Measurements from ENCODE around the gene ADAMTSL1. TPM values are rescaled to one million over a fixed set of nuclear protein-coding genes. Genes with fewer than 3 reads are reported as not detected.

Gene ADAMTSL1
- total RNA-seq, 2 donors from 2014 or later, result 3.4 to 3.8 TPM

- Histone ChIP-seq H3K36me3 (no peaks in the 10 kb centered on the region), H3K9me3 (no peaks in the 10 kb centered on the region), H3K4me1 (no peaks in the 10 kb centered on the region), H3K27me3 (no peaks in the 10 kb centered on the region), H3K27ac (no peak overlapping the region), H3K4me3 (no peak overlapping the region)
- no peak for TF ChIP-seq CTCF (IDR thresholded peaks at IDR 0.05)
- DNase-seq (ENCODE audit: low spot score), result no peak
These were observed 247.5 kb downstream of the ADAMTSL1 start for GRCh38 chr9:18721267-18721994.

- Histone ChIP-seq H3K4me1 (no peaks in the 10 kb centered on the region), H3K27me3 (no peaks in the 10 kb centered on the region)
- TF ChIP-seq CTCF (IDR thresholded peaks at IDR 0.05), result no peak
These were observed 248.0 kb downstream of the ADAMTSL1 start for GRCh38 chr9:18721995-18722310.

GRCh38 chr9:18722882-18723281, 248.9 kb downstream of the ADAMTSL1 start:
- Histone ChIP-seq H3K4me1 (no peaks in the 10 kb centered on the region), H3K27ac (no peak overlapping the region), H3K36me3 (no peaks in the 10 kb centered on the region), H3K27me3 (no peaks in the 10 kb centered on the region), H3K4me3 (no peak overlapping the region), H3K9me3 (no peaks in the 10 kb centered on the region)
- no peak for DNase-seq (ENCODE audit: low spot score)
- no peak for TF ChIP-seq CTCF (IDR thresholded peaks at IDR 0.05)

More at GRCh38 chr9:18721995-18722310, 248.0 kb downstream of the ADAMTSL1 start:
- no peak for DNase-seq (ENCODE audit: low spot score)
- H3K4me3 ChIP-seq, result no peak overlapping the region
- H3K27ac ChIP-seq, result no peak overlapping the region
- H3K9me3 ChIP-seq, result no peaks in the 10 kb centered on the region
- H3K36me3 ChIP-seq, result no peaks in the 10 kb centered on the region

- no peak overlapping the region for H3K4me3 ChIP-seq
- H3K27me3 ChIP-seq, result no peaks in the 10 kb centered on the region
- H3K36me3 ChIP-seq, result no peaks in the 10 kb centered on the region
- TF ChIP-seq CTCF (IDR thresholded peaks at IDR 0.05), result no peak
- H3K27ac ChIP-seq, result no peak overlapping the region
- no peaks in the 10 kb centered on the region for H3K4me1 ChIP-seq
- H3K9me3 ChIP-seq, result no peaks in the 10 kb centered on the region
- no peak for DNase-seq (ENCODE audit: low spot score)
These were observed 249.4 kb downstream of the ADAMTSL1 start for GRCh38 chr9:18723366-18723765.

- no peak overlapping the region for H3K27ac ChIP-seq
- no peaks in the 10 kb centered on the region for H3K27me3 ChIP-seq
- no peak for TF ChIP-seq CTCF (IDR thresholded peaks at IDR 0.05)
- DNase-seq (ENCODE audit: low spot score), result no peak
- H3K4me3 ChIP-seq, result no peak overlapping the region
- no peaks in the 10 kb centered on the region for H3K9me3 ChIP-seq
- no peaks in the 10 kb centered on the region for H3K4me1 ChIP-seq
- no peaks in the 10 kb centered on the region for H3K36me3 ChIP-seq
These were observed 252.6 kb downstream of the ADAMTSL1 start for GRCh38 chr9:18726546-18726945.

GRCh38 chr9:18727904-18728303, 254.0 kb downstream of the ADAMTSL1 start:
- TF ChIP-seq CTCF (IDR thresholded peaks at IDR 0.05), result no peak
- no peak for DNase-seq (ENCODE audit: low spot score)
- Histone ChIP-seq H3K4me3 (no peak overlapping the region), H3K36me3 (no peaks in the 10 kb centered on the region), H3K4me1 (no peaks in the 10 kb centered on the region), H3K9me3 (no peaks in the 10 kb centered on the region), H3K27me3 (no peaks in the 10 kb centered on the region), H3K27ac (no peak overlapping the region)

Data from right atrium auricular region (tissue), 2 donors.